Body of pancreas (tissue), 4 donors: ENCODE results near the gene PROB1.

Experiments used
- POLR2A ChIP-seq, 3 donors: fragments of 450-650 bp; IDR thresholded peaks; one replicate each; pipeline ENCODE4 v1.6.1; 2016; ENCODE audit warnings: antibody characterized with exemption in 3 of 3, mild to moderate bottlenecking in 2 of 3
- TF ChIP-seq, protein P1 (sequence below), 7 experiments: fragments of 450-650 bp in 4 of 7; fragments of 200-600 bp in 3 of 7; sonication (generic) in 3 of 7; IDR thresholded peaks; one replicate each; pipeline ENCODE4 v1.5.1; 2016 to 2019; ENCODE audit warnings: antibody characterized with exemption in 7 of 7

DNA sequence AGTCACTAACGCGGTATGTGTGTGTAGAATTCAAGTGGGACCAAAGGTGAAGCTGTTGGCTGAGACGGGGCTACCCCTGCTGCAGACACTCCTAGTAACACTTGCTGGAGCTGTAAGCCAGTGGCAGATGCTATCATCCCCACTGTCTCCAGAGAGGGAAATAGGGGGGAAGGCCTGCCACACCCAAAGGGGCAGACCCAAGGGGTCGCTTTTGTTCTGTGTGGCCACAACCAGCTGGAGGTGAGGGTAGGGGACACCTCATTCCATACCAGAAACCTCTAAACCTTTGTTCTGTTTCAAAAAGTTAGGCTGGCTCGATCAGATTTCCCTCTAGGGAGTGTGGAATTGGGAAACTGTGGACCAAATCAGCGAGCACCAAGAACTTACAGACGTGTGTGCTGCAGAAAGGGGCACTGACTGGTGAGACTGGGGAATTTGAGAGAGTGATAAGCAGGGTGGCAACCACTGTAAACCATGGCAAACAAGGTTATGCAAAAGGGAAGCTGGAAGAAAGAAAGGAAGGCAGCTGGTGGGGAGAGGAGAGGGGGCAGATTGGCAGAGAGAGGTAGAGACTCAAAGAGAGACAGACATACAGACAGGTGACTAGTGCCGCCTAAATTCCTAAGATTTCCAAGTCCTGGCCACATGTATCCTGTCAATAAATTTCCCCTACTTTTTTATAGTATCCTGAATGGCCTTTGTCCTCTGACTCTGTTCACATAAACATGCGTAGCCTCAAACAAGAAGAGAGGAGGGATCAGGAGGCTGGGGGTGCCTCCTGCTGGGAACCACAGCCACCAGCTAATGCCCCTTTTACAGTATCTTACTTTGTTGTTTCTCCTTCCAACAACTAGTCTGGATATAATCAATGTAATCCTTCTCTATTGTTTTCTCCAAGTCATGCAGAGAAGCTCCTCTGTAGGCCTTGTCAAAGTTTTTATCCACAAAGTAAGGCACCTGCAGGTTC lies 24.6 kb upstream of the PROB1 start:
- TF ChIP-seq, protein P1, sequence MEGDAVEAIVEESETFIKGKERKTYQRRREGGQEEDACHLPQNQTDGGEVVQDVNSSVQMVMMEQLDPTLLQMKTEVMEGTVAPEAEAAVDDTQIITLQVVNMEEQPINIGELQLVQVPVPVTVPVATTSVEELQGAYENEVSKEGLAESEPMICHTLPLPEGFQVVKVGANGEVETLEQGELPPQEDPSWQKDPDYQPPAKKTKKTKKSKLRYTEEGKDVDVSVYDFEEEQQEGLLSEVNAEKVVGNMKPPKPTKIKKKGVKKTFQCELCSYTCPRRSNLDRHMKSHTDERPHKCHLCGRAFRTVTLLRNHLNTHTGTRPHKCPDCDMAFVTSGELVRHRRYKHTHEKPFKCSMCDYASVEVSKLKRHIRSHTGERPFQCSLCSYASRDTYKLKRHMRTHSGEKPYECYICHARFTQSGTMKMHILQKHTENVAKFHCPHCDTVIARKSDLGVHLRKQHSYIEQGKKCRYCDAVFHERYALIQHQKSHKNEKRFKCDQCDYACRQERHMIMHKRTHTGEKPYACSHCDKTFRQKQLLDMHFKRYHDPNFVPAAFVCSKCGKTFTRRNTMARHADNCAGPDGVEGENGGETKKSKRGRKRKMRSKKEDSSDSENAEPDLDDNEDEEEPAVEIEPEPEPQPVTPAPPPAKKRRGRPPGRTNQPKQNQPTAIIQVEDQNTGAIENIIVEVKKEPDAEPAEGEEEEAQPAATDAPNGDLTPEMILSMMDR (IDR thresholded peaks at IDR 0.05): no peak
- TF ChIP-seq POLR2A (IDR thresholded peaks at IDR 0.05): no peak
